Upper lobe of left lung (tissue), 4 donors: ENCODE results near the gene ZNF134.

Source experiments
- CTCF ChIP-seq, 6 experiments: fragments of 450-650 bp in 4 of 6; fragments of 200-600 bp in 2 of 6; sonication (generic) in 2 of 6; IDR thresholded peaks; one replicate each; pipeline ENCODE4 v1.5.1; 2016 to 2019; ENCODE audit warnings: antibody characterized with exemption in 6 of 6
- EP300 ChIP-seq, 4 donors: sonication (generic); formaldehyde crosslinking; IDR thresholded peaks; one replicate each; pipeline ENCODE4 v1.5.1; 2017; ENCODE audit warnings: antibody characterized with exemption in 4 of 4, control low read depth in 2 of 4
- POLR2A ChIP-seq, 4 donors: fragments of 450-650 bp; IDR thresholded peaks; one replicate each; pipeline ENCODE4 v1.5.1; 2016 to 2017; ENCODE audit warnings: antibody characterized with exemption in 4 of 4, mild to moderate bottlenecking in 2 of 4

DNA sequence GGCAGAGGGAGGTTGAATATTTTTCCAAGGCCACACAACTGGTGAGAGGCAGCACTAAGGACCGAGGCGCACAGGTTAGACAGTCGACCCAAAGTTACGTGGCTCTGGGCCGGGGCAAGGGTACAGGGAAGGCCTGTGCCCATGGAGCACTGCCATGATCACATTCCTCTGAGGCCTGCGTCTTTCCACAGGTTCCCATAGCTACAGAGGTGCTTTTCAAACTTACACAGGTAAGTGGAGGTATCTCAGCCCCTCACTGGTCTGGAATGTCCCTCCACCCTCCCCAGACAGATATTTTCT is 19.7 kb downstream of the ZNF134 start:
- TF ChIP-seq CTCF (IDR thresholded peaks at IDR 0.05) (no peak), EP300 (IDR thresholded peaks at IDR 0.05) (no peak), POLR2A (IDR thresholded peaks at IDR 0.05) (no peak)
